B cell (primary cell): ENCODE results near the gene MAT1A.

Experiments used
- EZH2 ChIP-seq: IDR thresholded peaks from 2 replicates; pipeline ENCODE4 v1.6.1; 2012; ENCODE audit warnings: borderline replicate concordance, low read depth, mild to moderate bottlenecking, moderate library complexity, low read length; ENCODE audit not compliant: insufficient read depth, poor library complexity, severe bottlenecking
- TF ChIP-seq, protein P1 (sequence below): fragments of 200-600 bp; IDR thresholded peaks from one replicate; pipeline ENCODE4 v1.8.0; 2022; ENCODE audit warnings: antibody characterized with exemption, mild to moderate bottlenecking

DNA sequence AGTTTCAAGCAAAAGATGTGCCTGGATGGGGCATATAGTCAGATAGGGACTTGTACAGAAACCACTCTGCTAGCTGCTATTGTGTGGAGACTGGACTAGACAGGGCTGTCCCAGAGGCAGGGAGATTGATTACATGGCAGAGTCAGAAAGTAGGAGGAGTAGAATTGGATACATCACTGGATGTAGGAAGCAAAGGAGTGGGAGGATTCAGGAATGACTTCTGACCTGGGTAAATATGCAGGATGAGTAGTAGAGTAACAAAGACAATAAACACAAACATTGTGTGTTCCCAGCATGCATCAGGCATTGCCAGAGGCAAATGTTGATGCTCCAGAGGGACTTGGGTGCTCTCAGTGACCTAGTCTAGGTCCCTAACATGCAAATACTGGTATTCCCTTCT, 30.9 kb upstream of the MAT1A start:
- TF ChIP-seq, protein P1, sequence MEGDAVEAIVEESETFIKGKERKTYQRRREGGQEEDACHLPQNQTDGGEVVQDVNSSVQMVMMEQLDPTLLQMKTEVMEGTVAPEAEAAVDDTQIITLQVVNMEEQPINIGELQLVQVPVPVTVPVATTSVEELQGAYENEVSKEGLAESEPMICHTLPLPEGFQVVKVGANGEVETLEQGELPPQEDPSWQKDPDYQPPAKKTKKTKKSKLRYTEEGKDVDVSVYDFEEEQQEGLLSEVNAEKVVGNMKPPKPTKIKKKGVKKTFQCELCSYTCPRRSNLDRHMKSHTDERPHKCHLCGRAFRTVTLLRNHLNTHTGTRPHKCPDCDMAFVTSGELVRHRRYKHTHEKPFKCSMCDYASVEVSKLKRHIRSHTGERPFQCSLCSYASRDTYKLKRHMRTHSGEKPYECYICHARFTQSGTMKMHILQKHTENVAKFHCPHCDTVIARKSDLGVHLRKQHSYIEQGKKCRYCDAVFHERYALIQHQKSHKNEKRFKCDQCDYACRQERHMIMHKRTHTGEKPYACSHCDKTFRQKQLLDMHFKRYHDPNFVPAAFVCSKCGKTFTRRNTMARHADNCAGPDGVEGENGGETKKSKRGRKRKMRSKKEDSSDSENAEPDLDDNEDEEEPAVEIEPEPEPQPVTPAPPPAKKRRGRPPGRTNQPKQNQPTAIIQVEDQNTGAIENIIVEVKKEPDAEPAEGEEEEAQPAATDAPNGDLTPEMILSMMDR, result no peak
- no peak for TF ChIP-seq EZH2
